ENCODE results near the gene FLT3LG. TPM values are rescaled to one million over a fixed set of nuclear protein-coding genes. Genes with fewer than 3 reads are reported as not detected.

FLT3LG gene
- total RNA-seq: 10 to 100 TPM; 49.1 to 64.4 TPM

GRCh38 chr19:49473868-49474541, at the start of gene FLT3LG:
Gene FLT3LG (plus strand): TSS chr19:49474215. CDS start chr19:49474640, 425 bp downstream.
- Mint-ChIP-seq H3K9me3 (no peaks in the 10 kb centered on the region), H3K36me3 (peaks cover 5 to 14% of the 10 kb centered on the region in 2 donors), H3K27ac (peak within 1 kb of the TSS; percentile 88 to 91)
- ATAC-seq (peak; percentile 46 to 77), DNase-seq (ENCODE audit: low spot score in 2 of 2) (peak; percentile 88 to 95)

GRCh38 chr19:49425178-49425577, 48.8 kb upstream of the FLT3LG start, which contains the start of gene GFY:
Gene GFY (plus strand): TSS chr19:49425388. CDS start chr19:49426431, 1,043 bp downstream.
- DNase-seq (ENCODE audit: low spot score in 2 of 2) (no peak), ATAC-seq (no peak)
- peaks cover 0 to 24% of the 10 kb centered on the region in 2 donors for H3K36me3 Mint-ChIP-seq
- no peak within 1 kb of the TSS for H3K27ac Mint-ChIP-seq
- no peaks in the 10 kb centered on the region for H3K9me3 Mint-ChIP-seq

- ATAC-seq (no peak), DNase-seq (ENCODE audit: low spot score in 2 of 2) (peak in 1 of 2 donors; percentile 52)
- Mint-ChIP-seq H3K27ac (no peak overlapping the region), H3K9me3 (no peaks in the 10 kb centered on the region), H3K36me3 (peaks cover 0 to 24% of the 10 kb centered on the region in 2 donors)
Observed at GRCh38 chr19:49425922-49426592, 48.0 kb upstream of the FLT3LG start.

- Mint-ChIP-seq H3K9me3 (no peaks in the 10 kb centered on the region), H3K36me3 (peaks cover 5 to 18% of the 10 kb centered on the region in 2 donors), H3K27ac (no peak overlapping the region)
- ATAC-seq (no peak), DNase-seq (ENCODE audit: low spot score in 2 of 2) (no peak)
Observed at GRCh38 chr19:49427339-49427738, 46.7 kb upstream of the FLT3LG start.

- DNase-seq (ENCODE audit: low spot score in 2 of 2) (no peak), ATAC-seq (peak in 1 of 2 donors; percentile 37)
- Mint-ChIP-seq H3K36me3 (peaks cover 5 to 18% of the 10 kb centered on the region in 2 donors), H3K9me3 (no peaks in the 10 kb centered on the region), H3K27ac (no peak overlapping the region)
Observed at GRCh38 chr19:49427855-49428546, 46.0 kb upstream of the FLT3LG start.

GRCh38 chr19:49428547-49429451, 45.2 kb upstream of the FLT3LG start:
- H3K36me3 Mint-ChIP-seq: peaks cover 5 to 18% of the 10 kb centered on the region in 2 donors
- DNase-seq (ENCODE audit: low spot score in 2 of 2): no peak
- no peaks in the 10 kb centered on the region for H3K9me3 Mint-ChIP-seq
- ATAC-seq: no peak
- H3K27ac Mint-ChIP-seq: no peak overlapping the region

- no peaks in the 10 kb centered on the region for H3K9me3 Mint-ChIP-seq
- DNase-seq (ENCODE audit: low spot score in 2 of 2) (no peak), ATAC-seq (peak in 1 of 2 donors; percentile 17)
- H3K36me3 Mint-ChIP-seq: peaks cover 5 to 18% of the 10 kb centered on the region in 2 donors
- H3K27ac Mint-ChIP-seq: no peak overlapping the region
Observed at GRCh38 chr19:49430172-49430677, 43.8 kb upstream of the FLT3LG start.

- Mint-ChIP-seq H3K9me3 (no peaks in the 10 kb centered on the region), H3K36me3 (peaks cover 5 to 18% of the 10 kb centered on the region in 2 donors), H3K27ac (no peak overlapping the region)
- no peak for DNase-seq (ENCODE audit: low spot score in 2 of 2)
- ATAC-seq: peak; percentile 56 to 61
Observed at GRCh38 chr19:49430678-49431329, 43.2 kb upstream of the FLT3LG start.

GRCh38 chr19:49431330-49431749, 42.7 kb upstream of the FLT3LG start:
- DNase-seq (ENCODE audit: low spot score in 2 of 2) (peak in 1 of 2 donors; percentile 51), ATAC-seq (no peak)

GRCh38 chr19:49432141-49433073, 41.6 kb upstream of the FLT3LG start:
- Mint-ChIP-seq H3K9me3 (no peaks in the 10 kb centered on the region), H3K27ac (no peak overlapping the region), H3K36me3 (peaks cover 5 to 6% of the 10 kb centered on the region in 2 donors)
- no peak for DNase-seq (ENCODE audit: low spot score in 2 of 2)
- ATAC-seq: peak in 1 of 2 donors; percentile 61

More at GRCh38 chr19:49431330-49431749, 42.7 kb upstream of the FLT3LG start:
- no peak overlapping the region for H3K27ac Mint-ChIP-seq
- no peaks in the 10 kb centered on the region for H3K9me3 Mint-ChIP-seq
- H3K36me3 Mint-ChIP-seq: peaks cover 5 to 15% of the 10 kb centered on the region in 2 donors

- Mint-ChIP-seq H3K9me3 (no peaks in the 10 kb centered on the region), H3K27ac (no peak overlapping the region), H3K36me3 (peaks cover 5 to 6% of the 10 kb centered on the region in 2 donors)
- DNase-seq (ENCODE audit: low spot score in 2 of 2) (no peak), ATAC-seq (no peak)
Observed at GRCh38 chr19:49433240-49433901, 40.6 kb upstream of the FLT3LG start.

- Mint-ChIP-seq H3K36me3 (peaks cover 0 to 5% of the 10 kb centered on the region in 2 donors), H3K27ac (no peak overlapping the region), H3K9me3 (no peaks in the 10 kb centered on the region)
- DNase-seq (ENCODE audit: low spot score in 2 of 2) (no peak), ATAC-seq (no peak)
Observed at GRCh38 chr19:49434907-49435583, 39.0 kb upstream of the FLT3LG start.

GRCh38 chr19:49435670-49436069, 38.3 kb upstream of the FLT3LG start:
- H3K27ac Mint-ChIP-seq: no peak overlapping the region
- no peaks in the 10 kb centered on the region for H3K9me3 Mint-ChIP-seq
- DNase-seq (ENCODE audit: low spot score in 2 of 2) (no peak), ATAC-seq (no peak)
- H3K36me3 Mint-ChIP-seq: peaks cover 0 to 5% of the 10 kb centered on the region in 2 donors
